IPS-18a (cell line): ENCODE measurements around the gene MADD.

Source experiments
- H3K27ac ChIP-seq: one replicate; pipeline ENCODE4 v1.5.1; 2013; ENCODE audit warnings: low read length
- H3K27me3 ChIP-seq: one replicate; pipeline ENCODE4 v1.6.1; 2013; ENCODE audit warnings: mild to moderate bottlenecking, low read length; ENCODE audit not compliant: control insufficient read depth, insufficient read depth
- H3K36me3 ChIP-seq: one replicate; pipeline ENCODE4 v1.6.1; 2013; ENCODE audit warnings: low read depth, low read length; ENCODE audit not compliant: control insufficient read depth
- H3K4me1 ChIP-seq: one replicate; pipeline ENCODE4 v1.6.1; 2013; ENCODE audit warnings: low read depth, low read length; ENCODE audit not compliant: control insufficient read depth
- H3K4me3 ChIP-seq: one replicate; pipeline ENCODE4 v1.5.1; 2013; ENCODE audit warnings: low read length
- H3K9ac ChIP-seq: one replicate; pipeline ENCODE4 v1.6.1; 2013; ENCODE audit warnings: mild to moderate bottlenecking, low read length, moderate library complexity
- H3K9me3 ChIP-seq: one replicate; pipeline ENCODE4 v1.6.1; 2013; ENCODE audit warnings: low read depth, low read length; ENCODE audit not compliant: control insufficient read depth

The MADD gene

DNA sequence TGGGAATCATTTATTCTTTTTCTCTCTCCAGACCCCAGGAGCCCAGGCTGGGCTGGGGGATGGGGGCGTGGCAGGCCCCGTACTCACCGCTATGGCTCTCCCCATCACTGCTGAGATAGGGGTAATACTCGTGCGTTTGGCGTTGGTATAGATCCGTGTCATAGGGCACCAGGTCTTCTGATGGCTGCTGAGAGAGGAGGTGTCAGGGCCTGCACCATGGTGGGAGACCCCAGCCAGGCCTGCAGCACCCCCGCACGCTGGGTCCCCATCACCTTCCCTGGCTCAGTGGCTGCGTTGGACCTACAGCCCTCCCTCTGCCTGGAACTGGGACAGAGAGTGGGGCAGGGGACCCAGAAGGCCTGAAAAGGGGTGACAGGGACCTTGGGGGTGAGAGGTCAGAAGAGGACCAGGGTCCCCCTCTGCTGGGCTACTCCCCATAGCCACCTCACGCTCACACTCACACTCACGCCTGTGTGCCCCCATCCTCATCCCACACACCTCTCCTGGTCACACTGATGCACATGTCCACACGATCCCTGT lies 105.7 kb downstream of the MADD start:
- no peaks in the 10 kb centered on the region for H3K9me3 ChIP-seq
- H3K9ac ChIP-seq: no peak overlapping the region
- H3K4me3 ChIP-seq: no peak overlapping the region
- H3K36me3 ChIP-seq: no peaks in the 10 kb centered on the region
- H3K27ac ChIP-seq: no peak overlapping the region
- H3K4me1 ChIP-seq: no peaks in the 10 kb centered on the region
- H3K27me3 ChIP-seq: no peaks in the 10 kb centered on the region

DNA sequence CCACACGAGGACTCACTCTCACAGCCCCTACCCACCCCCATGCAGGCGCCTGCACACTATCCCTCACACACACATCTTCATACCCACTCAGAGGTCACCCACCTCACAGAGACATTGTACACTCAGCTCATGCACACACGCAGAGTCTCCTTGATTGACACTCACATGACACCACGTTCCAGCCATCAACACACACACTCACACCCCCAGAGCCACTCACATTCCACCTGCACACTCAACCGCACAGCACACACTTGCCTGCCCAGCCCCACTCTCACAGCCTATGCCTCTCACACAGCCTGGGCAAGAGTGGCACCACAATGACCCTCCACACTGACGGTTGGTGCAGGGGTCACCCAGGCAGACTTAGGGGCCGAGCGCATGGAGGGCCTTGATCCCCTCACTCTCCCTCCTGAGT lies 106.2 kb downstream of the MADD start:
- H3K4me1 ChIP-seq: no peaks in the 10 kb centered on the region
- no peaks in the 10 kb centered on the region for H3K36me3 ChIP-seq
- no peak overlapping the region for H3K27ac ChIP-seq
- no peak overlapping the region for H3K9ac ChIP-seq
- no peaks in the 10 kb centered on the region for H3K27me3 ChIP-seq
- no peak overlapping the region for H3K4me3 ChIP-seq
- H3K9me3 ChIP-seq: no peaks in the 10 kb centered on the region

- H3K27ac ChIP-seq: no peak overlapping the region
- H3K9ac ChIP-seq: no peak overlapping the region
- no peaks in the 10 kb centered on the region for H3K4me1 ChIP-seq
- H3K9me3 ChIP-seq: no peaks in the 10 kb centered on the region
- H3K27me3 ChIP-seq: no peaks in the 10 kb centered on the region
- H3K36me3 ChIP-seq: no peaks in the 10 kb centered on the region
- H3K4me3 ChIP-seq: no peak overlapping the region
Measured at GRCh38 chr11:47376525-47377371, 106.8 kb downstream of the MADD start.

- Histone ChIP-seq H3K36me3 (no peaks in the 10 kb centered on the region), H3K4me1 (no peaks in the 10 kb centered on the region), H3K4me3 (no peak overlapping the region), H3K9me3 (no peaks in the 10 kb centered on the region), H3K27ac (no peak overlapping the region), H3K27me3 (no peaks in the 10 kb centered on the region), H3K9ac (no peak overlapping the region)
Measured at GRCh38 chr11:47377571-47378009, 107.7 kb downstream of the MADD start.

GRCh38 chr11:47378010-47378835 lies 108.3 kb downstream of the MADD start, which contains the start of gene SPI1:
Gene SPI1, minus strand, starts transcription at chr11:47378547. Its CDS starts 194 bp downstream, at chr11:47378353.
- Histone ChIP-seq H3K27me3 (no peaks in the 10 kb centered on the region), H3K9me3 (no peaks in the 10 kb centered on the region), H3K36me3 (no peaks in the 10 kb centered on the region), H3K4me1 (no peaks in the 10 kb centered on the region), H3K27ac (no peak within 1 kb of the TSS), H3K4me3 (no peak within 1 kb of the TSS), H3K9ac (no peak within 1 kb of the TSS)

DNA sequence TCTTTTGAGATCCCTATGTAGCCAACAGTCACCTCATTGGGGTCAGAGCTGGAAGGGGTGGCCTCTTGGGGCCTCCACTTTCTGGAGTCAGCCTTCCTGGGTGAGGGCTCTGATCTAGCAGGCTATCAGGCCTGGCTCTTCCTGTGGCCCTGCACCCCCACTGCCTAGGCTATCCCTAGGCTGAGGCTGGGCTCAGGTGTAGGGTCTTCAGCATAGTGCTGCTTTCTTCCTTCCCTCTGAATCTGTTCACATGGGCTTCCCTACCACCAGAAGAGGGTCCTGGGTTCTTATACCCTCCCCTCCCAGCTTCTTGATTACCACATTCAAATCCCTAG lies 108.9 kb downstream of the MADD start:
- no peak overlapping the region for H3K4me3 ChIP-seq
- no peaks in the 10 kb centered on the region for H3K27me3 ChIP-seq
- no peaks in the 10 kb centered on the region for H3K9me3 ChIP-seq
- H3K36me3 ChIP-seq: no peaks in the 10 kb centered on the region
- no peak overlapping the region for H3K27ac ChIP-seq
- H3K4me1 ChIP-seq: no peaks in the 10 kb centered on the region
- H3K9ac ChIP-seq: no peak overlapping the region

DNA sequence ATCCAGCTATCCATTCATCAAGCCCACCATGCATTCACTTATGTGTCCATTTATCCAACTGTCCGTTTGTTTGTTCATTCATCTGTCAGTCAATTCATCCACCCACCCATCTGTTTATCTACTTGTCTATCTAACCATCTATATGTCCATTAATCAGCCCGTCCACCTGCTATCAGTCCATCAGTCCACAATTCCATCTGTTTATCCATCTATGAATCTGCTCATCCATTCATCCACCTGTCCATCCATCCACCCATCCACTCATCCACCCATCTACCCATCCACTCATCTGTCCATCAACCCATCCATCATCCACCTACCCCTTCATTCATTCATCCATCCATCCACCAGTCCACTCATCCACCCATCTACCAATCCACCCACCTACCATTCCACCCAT lies 109.4 kb downstream of the MADD start:
- Histone ChIP-seq H3K27me3 (no peaks in the 10 kb centered on the region), H3K36me3 (no peaks in the 10 kb centered on the region), H3K4me3 (no peak overlapping the region), H3K9ac (no peak overlapping the region), H3K27ac (no peak overlapping the region), H3K4me1 (no peaks in the 10 kb centered on the region), H3K9me3 (no peaks in the 10 kb centered on the region)
